Activated B cell treated with CpG ODN at 0.5 μM for 24 hours (primary cell): ENCODE data around the gene PIP5K1C. TPM values are rescaled to one million over a fixed set of nuclear protein-coding genes. Genes with fewer than 3 reads are reported as not detected.

ENCODE experiments used
- ATAC-seq: fragments of 200-7000 bp; cut with Tn5 transposase; one replicate; pipeline ENCODE4 v1.10.0; 2021; ENCODE audit warnings: low read depth, mild to moderate bottlenecking, moderate library complexity
- CTCF ChIA-PET: fragments of 350-600 bp; sonication (Branson Sonifier 250); formaldehyde crosslinking; loops from one replicate; lab custom pipeline; 2021; ENCODE audit warnings: antibody characterized with exemption; lab: Charles Lee
- POLR2A ChIA-PET: fragments of 350-600 bp; sonication (Branson Sonifier 250); formaldehyde crosslinking; loops from one replicate; lab custom pipeline; 2021; ENCODE audit warnings: antibody characterized with exemption; lab: Charles Lee
- DNase-seq: peaks from one replicate; pipeline ENCODE4 v3.0.0; 2022
- H3K27ac Mint-ChIP-seq: one replicate; pipeline ENCODE4 v1.8.0; 2020; ENCODE audit warnings: mixed read lengths
- H3K27me3 Mint-ChIP-seq: one replicate; pipeline ENCODE4 v1.8.0; 2021; ENCODE audit warnings: mixed read lengths
- H3K36me3 Mint-ChIP-seq: one replicate; pipeline ENCODE4 v1.8.0; 2021; ENCODE audit warnings: low read depth, mixed read lengths
- H3K4me1 Mint-ChIP-seq: one replicate; pipeline ENCODE4 v1.8.0; 2021; ENCODE audit warnings: mixed read lengths
- H3K4me3 Mint-ChIP-seq: one replicate; pipeline ENCODE4 v1.8.0; 2020; ENCODE audit warnings: mild to moderate bottlenecking, mixed read lengths
- H3K9me3 Mint-ChIP-seq: one replicate; pipeline ENCODE4 v1.8.0; 2020; ENCODE audit warnings: mixed read lengths
- intact Hi-C: fragments of 100-400 bp; cut with micrococcal nuclease; formaldehyde crosslinking; loops from one replicate; pipeline ENCODE4 v1.15.1; 2024
- total RNA-seq: library from RNA; stranded (reverse); gene quantifications from 2 replicates; pipeline ENCODE4 v1.2.3, GENCODE V29; 2022
- TF ChIP-seq, protein P1 (sequence below): fragments of 200-600 bp; IDR thresholded peaks from one replicate; pipeline ENCODE4 v1.8.0; 2022; ENCODE audit warnings: antibody characterized with exemption, mild to moderate bottlenecking

The PIP5K1C gene
- total RNA-seq, 1 donor from 2014 or later: 31.1 TPM

DNA sequence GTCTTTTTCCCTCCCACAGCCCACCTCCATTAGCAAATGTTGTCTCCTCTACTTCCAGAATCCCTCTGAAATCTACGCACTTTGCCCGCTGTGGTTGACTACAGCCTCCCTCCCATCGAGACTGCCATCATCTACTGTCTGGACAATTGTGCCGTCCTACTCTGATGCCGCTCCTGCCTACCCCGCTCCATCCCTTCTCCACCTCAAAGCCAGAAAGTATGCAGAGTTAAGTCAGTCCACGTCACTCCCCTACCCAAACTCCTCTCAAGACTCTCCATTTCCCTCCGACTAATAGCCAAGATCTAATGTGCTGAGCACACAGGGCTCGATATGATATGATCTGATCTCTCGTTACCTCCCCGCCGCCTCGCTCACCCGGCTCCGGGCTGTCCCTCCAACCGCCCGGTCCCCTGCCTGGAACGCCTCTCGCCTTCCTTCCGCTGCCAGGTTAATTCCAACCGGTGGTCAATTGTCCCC lies 74.2 kb downstream of the PIP5K1C start:
- DNase-seq (no peak), ATAC-seq (no peak)
- Mint-ChIP-seq H3K36me3 (peaks cover 23% of the 10 kb centered on the region), H3K27me3 (no peaks in the 10 kb centered on the region), H3K9me3 (no peaks in the 10 kb centered on the region), H3K27ac (peak overlapping the region; percentile 99), H3K4me3 (peak overlapping the region; percentile 97), H3K4me1 (peaks cover 30% of the 10 kb centered on the region)
- intact Hi-C loops: loop anchor here (2.0 kb wide), 4 partner anchors 69 to 345 kb away; partner anchors contain the start of genes DAPK3, FZR1, MFSD12 and PIP5K1C
- POLR2A ChIA-PET: interaction anchor here (0.9 kb wide), 1 partner anchor 18 kb away, joined by 4 read pairs; no protein-coding TSS in a partner anchor
- TF ChIP-seq, protein P1, sequence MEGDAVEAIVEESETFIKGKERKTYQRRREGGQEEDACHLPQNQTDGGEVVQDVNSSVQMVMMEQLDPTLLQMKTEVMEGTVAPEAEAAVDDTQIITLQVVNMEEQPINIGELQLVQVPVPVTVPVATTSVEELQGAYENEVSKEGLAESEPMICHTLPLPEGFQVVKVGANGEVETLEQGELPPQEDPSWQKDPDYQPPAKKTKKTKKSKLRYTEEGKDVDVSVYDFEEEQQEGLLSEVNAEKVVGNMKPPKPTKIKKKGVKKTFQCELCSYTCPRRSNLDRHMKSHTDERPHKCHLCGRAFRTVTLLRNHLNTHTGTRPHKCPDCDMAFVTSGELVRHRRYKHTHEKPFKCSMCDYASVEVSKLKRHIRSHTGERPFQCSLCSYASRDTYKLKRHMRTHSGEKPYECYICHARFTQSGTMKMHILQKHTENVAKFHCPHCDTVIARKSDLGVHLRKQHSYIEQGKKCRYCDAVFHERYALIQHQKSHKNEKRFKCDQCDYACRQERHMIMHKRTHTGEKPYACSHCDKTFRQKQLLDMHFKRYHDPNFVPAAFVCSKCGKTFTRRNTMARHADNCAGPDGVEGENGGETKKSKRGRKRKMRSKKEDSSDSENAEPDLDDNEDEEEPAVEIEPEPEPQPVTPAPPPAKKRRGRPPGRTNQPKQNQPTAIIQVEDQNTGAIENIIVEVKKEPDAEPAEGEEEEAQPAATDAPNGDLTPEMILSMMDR: no peak
- CTCF ChIA-PET: no interaction called here

DNA sequence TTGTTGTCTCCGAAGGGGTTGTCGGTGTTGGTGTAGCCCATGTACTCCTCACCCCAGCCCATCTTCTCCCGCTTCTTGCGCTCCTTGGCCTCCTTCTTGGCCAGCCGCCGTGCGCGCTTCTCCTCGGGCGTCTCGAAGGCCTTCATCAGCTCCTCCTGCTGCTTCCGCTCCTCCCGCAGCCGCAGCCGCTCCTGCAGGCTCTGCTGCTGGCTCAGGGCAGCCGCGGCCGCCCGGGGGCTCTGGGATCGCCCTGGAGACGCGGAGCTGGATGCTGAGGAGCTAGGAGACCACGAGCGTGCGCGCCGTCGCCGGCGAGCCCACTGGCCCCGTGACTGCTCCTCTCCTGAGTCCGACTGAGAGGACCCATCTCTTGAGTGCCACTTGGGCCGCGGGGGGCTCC lies 76.6 kb downstream of the PIP5K1C start:
- H3K36me3 Mint-ChIP-seq: peaks cover 34% of the 10 kb centered on the region
- DNase-seq (no peak), ATAC-seq (no peak)
- peaks cover 30% of the 10 kb centered on the region for H3K4me1 Mint-ChIP-seq
- intact Hi-C loops: no loop called here
- TF ChIP-seq, protein P1: no peak
- H3K4me3 Mint-ChIP-seq: no peak overlapping the region
- H3K9me3 Mint-ChIP-seq: no peaks in the 10 kb centered on the region
- H3K27me3 Mint-ChIP-seq: no peaks in the 10 kb centered on the region
- H3K27ac Mint-ChIP-seq: no peak overlapping the region
- ChIA-PET POLR2A (no interaction called here), CTCF (no interaction called here)

DNA sequence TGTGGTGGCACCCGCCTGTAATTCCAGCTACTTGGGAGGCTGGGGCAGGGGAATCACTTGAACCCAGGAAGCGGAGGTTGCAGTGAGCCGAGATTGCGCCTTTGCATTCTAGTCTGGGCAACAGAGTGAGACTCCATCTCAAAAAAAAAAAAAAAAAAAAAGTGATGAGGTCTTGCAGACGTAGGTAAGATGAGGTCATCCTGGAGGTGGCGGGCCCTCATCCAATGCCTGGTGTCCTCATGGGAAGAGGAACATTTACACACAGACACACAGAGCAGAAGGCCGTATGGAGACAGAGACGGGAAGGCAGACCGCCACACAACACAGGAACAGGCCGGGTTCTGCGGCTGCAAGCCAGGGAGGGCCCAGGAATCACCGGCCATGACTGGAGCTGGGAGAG lies 78.0 kb downstream of the PIP5K1C start:
- no peak overlapping the region for H3K4me3 Mint-ChIP-seq
- ChIA-PET CTCF (interaction anchor here (1.1 kb wide), 1 partner anchor 14 kb away, joined by 3 read pairs; no protein-coding TSS in a partner anchor), POLR2A (interaction anchor here (0.6 to 1.1 kb wide), 4 partner anchors 60 to 855 kb away, joined by 5 to 8 read pairs (median 6); partner anchors contain the start of gene DOHH)
- no peaks in the 10 kb centered on the region for H3K27me3 Mint-ChIP-seq
- intact Hi-C loops: no loop called here
- H3K9me3 Mint-ChIP-seq: no peaks in the 10 kb centered on the region
- DNase-seq (no peak), ATAC-seq (no peak)
- H3K4me1 Mint-ChIP-seq: peaks cover 40% of the 10 kb centered on the region
- peaks cover 38% of the 10 kb centered on the region for H3K36me3 Mint-ChIP-seq
- TF ChIP-seq, protein P1: no peak
- no peak overlapping the region for H3K27ac Mint-ChIP-seq

DNA sequence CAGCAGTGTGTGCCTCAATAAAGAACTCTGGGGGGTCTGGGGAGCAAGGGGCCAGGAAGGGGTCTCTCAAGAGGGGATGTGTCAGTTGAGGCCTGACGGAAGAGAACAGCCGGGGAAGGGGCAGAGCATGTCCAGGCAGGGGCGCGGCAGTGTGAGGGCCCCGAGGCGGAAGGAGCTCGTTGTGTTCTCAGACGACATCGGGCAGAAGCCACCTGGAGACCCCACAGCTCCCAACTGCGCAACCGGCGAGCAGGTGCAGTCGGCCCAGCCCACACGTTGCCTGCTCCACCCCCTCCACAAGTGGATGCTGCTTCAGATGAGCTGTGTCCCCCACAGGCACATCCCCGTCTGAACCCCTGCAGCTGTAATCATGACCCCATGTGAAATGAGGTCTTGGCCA lies 78.6 kb downstream of the PIP5K1C start:
- intact Hi-C loops: no loop called here
- CTCF ChIA-PET: no interaction called here
- Mint-ChIP-seq H3K4me1 (peaks cover 37% of the 10 kb centered on the region), H3K27ac (no peak overlapping the region), H3K4me3 (no peak overlapping the region), H3K9me3 (no peaks in the 10 kb centered on the region), H3K27me3 (no peaks in the 10 kb centered on the region), H3K36me3 (peaks cover 40% of the 10 kb centered on the region)
- ATAC-seq (no peak), DNase-seq (no peak)
- TF ChIP-seq, protein P1: no peak
- POLR2A ChIA-PET: interaction anchor here (0.6 to 0.7 kb wide), 2 partner anchors 60 to 74 kb away, joined by 5 to 8 read pairs; no protein-coding TSS in a partner anchor

DNA sequence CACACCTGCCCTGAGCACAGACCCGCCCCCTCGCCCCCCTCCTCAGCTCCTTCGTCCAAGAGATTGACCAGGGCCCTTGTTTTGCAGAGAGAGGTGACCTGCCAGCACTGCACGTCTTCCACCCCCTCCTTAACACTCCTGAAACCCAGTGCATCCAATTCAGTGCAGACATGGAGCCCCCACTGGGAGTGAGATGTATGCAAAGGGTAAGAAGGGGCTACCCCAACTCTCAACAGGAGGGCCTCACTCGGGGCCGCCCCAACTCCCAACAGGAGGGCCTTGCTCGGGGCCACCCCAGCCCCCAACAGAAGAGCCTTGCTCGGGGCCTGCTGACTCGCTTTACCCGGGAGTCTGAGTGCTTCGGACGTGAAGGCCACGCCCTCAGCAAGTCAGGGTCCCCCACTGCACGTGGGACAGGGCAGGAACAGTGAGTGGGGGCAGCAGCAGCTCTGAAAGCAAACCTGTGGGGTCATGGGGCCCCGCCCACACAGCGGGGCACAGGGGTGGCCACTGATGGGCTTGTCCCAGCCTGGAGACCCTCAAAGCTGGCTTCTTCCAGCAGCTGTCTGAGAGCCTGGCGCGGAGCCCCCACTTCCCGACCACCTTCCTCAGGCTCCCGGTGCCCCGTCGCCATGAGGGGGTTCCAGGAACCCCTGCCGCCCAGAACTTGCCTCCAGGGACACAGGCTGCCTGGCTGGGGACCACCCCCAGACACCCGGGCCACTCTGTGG lies 79.3 kb downstream of the PIP5K1C start:
- no peaks in the 10 kb centered on the region for H3K9me3 Mint-ChIP-seq
- DNase-seq: no peak

More for the DNA sequence above, 79.3 kb downstream of the PIP5K1C start:
- no peak overlapping the region for H3K27ac Mint-ChIP-seq
- POLR2A ChIA-PET: no interaction called here
- no peaks in the 10 kb centered on the region for H3K27me3 Mint-ChIP-seq
- TF ChIP-seq, protein P1: no peak
- peaks cover 37% of the 10 kb centered on the region for H3K36me3 Mint-ChIP-seq
- intact Hi-C loops: no loop called here
- H3K4me3 Mint-ChIP-seq: no peak overlapping the region
- H3K4me1 Mint-ChIP-seq: peaks cover 31% of the 10 kb centered on the region
- CTCF ChIA-PET: no interaction called here
- no peak for ATAC-seq
